ENCODE measurements around the gene RSPH6A. TPM values are rescaled to one million over a fixed set of nuclear protein-coding genes. Genes with fewer than 3 reads are reported as not detected.

The RSPH6A gene
- total RNA-seq, 2 experiments from 2014 or later, result 0.17 to 0.25 TPM

DNA sequence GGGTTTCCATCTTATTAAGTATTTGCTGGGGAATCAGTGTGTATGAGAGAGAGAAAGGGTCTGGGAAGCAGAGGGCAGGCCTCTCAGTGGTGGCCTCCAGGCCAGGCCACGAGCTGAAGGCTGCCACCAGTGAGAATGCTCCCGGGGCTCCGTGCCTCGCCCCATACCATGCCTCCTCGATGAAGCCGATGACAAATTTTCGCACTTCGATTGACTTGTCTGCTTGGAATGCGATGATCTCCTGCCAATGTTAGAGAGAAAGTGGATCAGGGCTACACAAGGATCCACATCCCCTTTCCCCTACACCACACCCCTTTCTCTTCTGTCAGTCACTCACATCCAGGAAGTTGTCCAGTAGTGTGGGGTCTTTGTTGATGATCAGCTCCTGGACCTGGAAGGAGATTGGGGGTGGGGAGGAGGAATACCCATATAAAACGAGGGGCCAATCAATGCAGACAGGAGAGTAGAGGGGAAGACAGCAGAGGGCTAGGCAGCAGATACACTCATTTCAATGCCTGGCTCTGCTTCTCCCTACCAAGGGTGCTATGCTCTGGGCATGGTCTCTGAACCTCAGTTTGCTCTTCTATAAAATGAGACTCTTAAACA, 37.1 kb upstream of the RSPH6A start:
- Mint-ChIP-seq H3K9me3 (no peaks in the 10 kb centered on the region), H3K4me3 (no peak overlapping the region), H3K36me3 (ENCODE audit: low read depth) (peaks cover 81% of the 10 kb centered on the region), H3K27ac (no peak overlapping the region), H3K4me1 (ENCODE audit: low read depth) (peaks cover 5% of the 10 kb centered on the region), H3K27me3 (no peaks in the 10 kb centered on the region)
- no peak overlapping the region for H3K27ac ChIP-seq (ENCODE audit: low read depth in 1 of 2, low read length in 2 of 2)
- no peaks in the 10 kb centered on the region for H3K9me3 ChIP-seq (ENCODE audit: control insufficient read depth in 1 of 2, insufficient read depth in 1 of 2, low read length in 2 of 2)
- ATAC-seq (ENCODE audit: poor library complexity), result no peak
- no peaks in the 10 kb centered on the region for H3K27me3 ChIP-seq (ENCODE audit: control insufficient read depth in 1 of 2, insufficient read depth in 2 of 2, low read length in 2 of 2)
- DNase-seq, result no peak
- ChIA-PET POLR2A (no interaction called here), CTCF (interaction anchor here (1.8 kb wide), 1 partner anchor 35 kb away, joined by 6 read pairs; no protein-coding TSS in a partner anchor)
- H3K4me3 ChIP-seq (ENCODE audit: low read length), result no peak overlapping the region
- intact Hi-C loops (cut with DNase I, micrococcal nuclease), result no loop called here
- TF ChIP-seq CTCF (IDR thresholded peaks at IDR 0.05), result no peak
- no peaks in the 10 kb centered on the region for H3K4me1 ChIP-seq (ENCODE audit: insufficient read depth, low read length)
- peaks cover 70% of the 10 kb centered on the region for H3K36me3 ChIP-seq (ENCODE audit: insufficient read depth, low read length)

- POLR2A ChIA-PET, result no interaction called here
- Mint-ChIP-seq H3K27ac (no peak overlapping the region), H3K27me3 (no peaks in the 10 kb centered on the region), H3K4me1 (ENCODE audit: low read depth) (no peaks in the 10 kb centered on the region), H3K36me3 (ENCODE audit: low read depth) (peaks cover 91% of the 10 kb centered on the region), H3K4me3 (no peak overlapping the region), H3K9me3 (no peaks in the 10 kb centered on the region)
- no peak for ATAC-seq (ENCODE audit: poor library complexity)
- CTCF ChIA-PET, result no interaction called here
- TF ChIP-seq CTCF (IDR thresholded peaks at IDR 0.05), result no peak
- intact Hi-C loops (cut with DNase I, micrococcal nuclease), result no loop called here
- no peak overlapping the region for H3K4me3 ChIP-seq (ENCODE audit: low read length)
- H3K27me3 ChIP-seq (ENCODE audit: control insufficient read depth in 1 of 2, insufficient read depth in 2 of 2, low read length in 2 of 2), result no peaks in the 10 kb centered on the region
- H3K9me3 ChIP-seq (ENCODE audit: control insufficient read depth in 1 of 2, insufficient read depth in 1 of 2, low read length in 2 of 2), result no peaks in the 10 kb centered on the region
- H3K4me1 ChIP-seq (ENCODE audit: insufficient read depth, low read length), result no peaks in the 10 kb centered on the region
- H3K36me3 ChIP-seq (ENCODE audit: insufficient read depth, low read length), result peaks cover 84% of the 10 kb centered on the region
- no peak overlapping the region for H3K27ac ChIP-seq (ENCODE audit: low read depth in 1 of 2, low read length in 2 of 2)
- no peak for DNase-seq
Measured at GRCh38 chr19:45848922-45849321, 33.8 kb upstream of the RSPH6A start.

DNA sequence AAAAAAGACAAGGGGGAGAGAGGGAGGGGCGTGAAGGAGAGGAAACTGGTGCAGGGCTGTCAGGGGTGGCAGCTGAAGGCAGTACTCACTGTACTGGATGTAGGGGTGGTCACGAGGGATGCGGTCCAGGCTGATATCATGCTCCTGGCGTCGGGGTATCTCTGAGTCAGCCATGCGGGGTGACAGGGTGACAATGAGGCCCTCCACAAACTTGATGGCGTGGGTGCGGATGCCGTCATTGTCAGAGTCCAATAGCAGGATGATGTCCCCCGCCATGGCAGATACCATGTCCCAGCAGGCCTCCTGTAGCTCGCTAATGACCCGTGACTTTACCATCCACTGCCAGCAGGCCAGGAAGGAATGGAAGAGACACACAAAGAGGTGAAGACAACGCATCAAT, 32.6 kb upstream of the RSPH6A start:
- no peaks in the 10 kb centered on the region for H3K27me3 ChIP-seq (ENCODE audit: control insufficient read depth in 1 of 2, insufficient read depth in 2 of 2, low read length in 2 of 2)
- no peak overlapping the region for H3K27ac ChIP-seq (ENCODE audit: low read depth in 1 of 2, low read length in 2 of 2)
- H3K36me3 ChIP-seq (ENCODE audit: insufficient read depth, low read length), result peaks cover 83% of the 10 kb centered on the region
- intact Hi-C loops (cut with DNase I, micrococcal nuclease), result no loop called here
- Mint-ChIP-seq H3K4me3 (no peak overlapping the region), H3K36me3 (ENCODE audit: low read depth) (peaks cover 92% of the 10 kb centered on the region), H3K9me3 (no peaks in the 10 kb centered on the region), H3K27me3 (no peaks in the 10 kb centered on the region), H3K27ac (no peak overlapping the region), H3K4me1 (ENCODE audit: low read depth) (no peaks in the 10 kb centered on the region)
- ChIA-PET POLR2A (no interaction called here), CTCF (no interaction called here)
- no peaks in the 10 kb centered on the region for H3K4me1 ChIP-seq (ENCODE audit: insufficient read depth, low read length)
- TF ChIP-seq CTCF (IDR thresholded peaks at IDR 0.05), result no peak
- no peaks in the 10 kb centered on the region for H3K9me3 ChIP-seq (ENCODE audit: control insufficient read depth in 1 of 2, insufficient read depth in 1 of 2, low read length in 2 of 2)
- no peak for ATAC-seq (ENCODE audit: poor library complexity)
- no peak overlapping the region for H3K4me3 ChIP-seq (ENCODE audit: low read length)
- no peak for DNase-seq

Data from CD4-positive, alpha-beta T cell (primary cell).